ENCODE results near the gene ATP5F1C. TPM values are rescaled to one million over a fixed set of nuclear protein-coding genes. Genes with fewer than 3 reads are reported as not detected.
A peak's percentile ranks its signal among the peaks of the same experiment; 100 is the strongest.
"Not testable (repeated sequence)": the region's sequence is repeated elsewhere in the genome, so short reads cannot be mapped to it uniquely, and the experiment has no call there.

ATP5F1C gene
- 340 TPM for polyA plus RNA-seq

DNA sequence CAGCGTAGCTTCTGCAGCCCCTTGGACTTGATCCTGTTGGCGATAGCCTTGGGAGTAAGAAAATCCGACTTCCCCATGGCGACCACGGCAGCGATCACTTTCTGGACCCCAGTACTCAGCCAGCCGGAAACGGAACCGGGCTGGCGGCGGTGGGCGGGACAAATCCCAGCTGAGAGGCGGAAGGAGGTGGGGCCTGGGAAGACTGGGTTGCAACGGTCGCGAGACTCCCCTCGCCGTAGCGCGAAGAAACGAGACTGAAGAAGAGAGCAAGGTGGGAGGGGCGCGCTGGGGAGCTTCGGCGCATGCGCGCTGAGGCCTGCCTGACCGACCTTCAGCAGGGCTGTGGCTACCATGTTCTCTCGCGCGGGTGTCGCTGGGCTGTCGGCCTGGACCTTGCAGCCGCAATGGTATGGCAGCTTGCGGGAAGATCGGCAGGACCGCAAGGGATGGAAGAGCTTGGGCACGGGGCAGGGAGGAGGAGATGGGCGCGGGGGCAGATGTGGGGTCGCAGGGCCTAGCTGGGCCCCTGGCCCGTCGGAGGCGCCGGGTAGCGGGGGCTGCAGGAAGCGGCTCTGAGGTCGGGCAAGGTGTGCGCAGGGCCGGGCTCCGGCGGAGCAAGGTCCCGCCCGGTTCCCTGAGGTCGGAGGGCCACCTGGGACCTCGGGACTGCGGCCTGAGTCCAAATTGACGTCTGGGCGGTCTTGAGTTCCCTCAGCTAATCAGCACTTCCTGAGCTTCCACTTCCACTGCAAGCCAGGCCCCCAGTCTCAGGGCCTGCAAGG, at the start of gene ATP5F1C, which contains the start of gene KIN:
Gene ATP5F1C (plus strand): TSS at position 321 of the 782 bp plus-strand sequence. CDS start 31 bp downstream, at position 352.
Gene KIN (minus strand): TSS at position 137 of the 782 bp plus-strand sequence. CDS start 60 bp downstream, at position 77.
- Mint-ChIP-seq H3K9me3 (no peaks in the 10 kb centered on the region), H3K36me3 (peaks cover 6% of the 10 kb centered on the region), H3K27ac (no peak within 1 kb of the TSS), H3K4me1 (peaks cover 26 to 45% (median 30%) of the 10 kb centered on the region in 3 donors), H3K27me3 (no peaks in the 10 kb centered on the region), H3K4me3 (no peak within 1 kb of the TSS)

DNA sequence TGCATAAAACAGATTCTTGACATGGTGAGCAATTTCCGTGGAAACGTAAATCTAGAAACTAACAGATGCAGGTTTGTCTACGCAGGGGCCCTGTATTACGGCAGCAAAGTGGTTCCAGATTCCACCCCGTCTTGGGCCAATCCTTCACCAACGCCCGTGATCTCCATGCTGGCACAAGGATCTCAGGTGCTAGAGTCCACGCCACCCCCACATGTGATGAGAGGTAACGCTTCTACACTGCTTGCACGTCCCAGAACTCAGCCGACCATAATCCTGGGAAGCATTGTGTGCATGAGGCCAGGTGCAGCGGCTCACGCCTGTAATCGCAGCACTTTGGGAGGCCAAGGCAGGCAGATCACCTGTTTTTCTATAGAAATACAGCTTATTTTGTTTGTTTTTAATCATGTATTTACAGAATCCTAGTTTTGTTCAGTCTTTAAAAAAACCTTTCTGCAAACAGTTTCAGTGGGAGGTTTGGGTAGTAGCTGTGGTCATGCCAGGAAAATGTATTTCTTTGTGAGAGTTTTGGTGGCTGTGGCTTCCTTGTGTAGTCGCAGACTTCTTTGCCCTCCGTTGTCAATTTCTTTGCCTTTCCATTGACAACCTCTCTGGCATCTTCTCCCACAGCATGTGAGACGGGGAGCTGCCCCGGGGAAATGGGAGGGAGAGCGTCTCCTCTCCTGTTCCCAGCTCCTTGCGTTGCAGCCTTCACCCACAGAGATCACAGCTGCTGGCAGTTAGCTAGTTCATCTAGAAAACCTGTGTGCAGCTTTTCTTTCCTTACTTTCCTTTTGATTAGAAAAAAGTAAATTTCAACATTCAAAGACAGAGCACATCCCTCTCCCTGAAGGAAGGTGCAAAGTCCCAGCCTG, 49.2 kb upstream of the ATP5F1C start:
- H3K9me3 Mint-ChIP-seq = no peaks in the 10 kb centered on the region
- H3K4me3 Mint-ChIP-seq = no peak overlapping the region
- H3K36me3 Mint-ChIP-seq = peaks cover 3% of the 10 kb centered on the region
- peaks cover 1% of the 10 kb centered on the region for H3K27me3 Mint-ChIP-seq
- no peaks in the 10 kb centered on the region for H3K4me1 Mint-ChIP-seq
- no peak overlapping the region for H3K27ac Mint-ChIP-seq

DNA sequence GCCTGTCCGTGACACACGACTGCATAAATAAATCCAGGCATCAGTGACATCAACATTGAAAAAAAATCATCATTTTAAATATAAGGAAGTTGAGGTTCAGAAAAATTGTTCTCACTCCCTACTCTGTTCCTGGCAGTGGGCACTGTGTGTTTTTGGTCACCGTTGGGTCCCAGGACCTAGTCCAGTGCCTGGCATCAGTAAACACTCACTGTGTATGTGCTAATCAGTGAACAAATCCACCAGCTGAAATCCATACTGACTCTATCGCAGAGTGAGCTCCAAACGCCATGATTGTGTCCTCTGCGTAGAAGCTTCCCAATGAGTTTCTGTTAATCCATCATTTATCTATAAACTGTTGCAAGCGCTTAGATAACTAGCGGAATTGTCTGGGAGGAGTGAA, 43.7 kb upstream of the ATP5F1C start:
- no peaks in the 10 kb centered on the region for H3K4me1 Mint-ChIP-seq
- no peaks in the 10 kb centered on the region for H3K9me3 Mint-ChIP-seq
- no peak overlapping the region for H3K4me3 Mint-ChIP-seq
- peaks cover 3% of the 10 kb centered on the region for H3K36me3 Mint-ChIP-seq
- no peak overlapping the region for H3K27ac Mint-ChIP-seq
- no peaks in the 10 kb centered on the region for H3K27me3 Mint-ChIP-seq

DNA sequence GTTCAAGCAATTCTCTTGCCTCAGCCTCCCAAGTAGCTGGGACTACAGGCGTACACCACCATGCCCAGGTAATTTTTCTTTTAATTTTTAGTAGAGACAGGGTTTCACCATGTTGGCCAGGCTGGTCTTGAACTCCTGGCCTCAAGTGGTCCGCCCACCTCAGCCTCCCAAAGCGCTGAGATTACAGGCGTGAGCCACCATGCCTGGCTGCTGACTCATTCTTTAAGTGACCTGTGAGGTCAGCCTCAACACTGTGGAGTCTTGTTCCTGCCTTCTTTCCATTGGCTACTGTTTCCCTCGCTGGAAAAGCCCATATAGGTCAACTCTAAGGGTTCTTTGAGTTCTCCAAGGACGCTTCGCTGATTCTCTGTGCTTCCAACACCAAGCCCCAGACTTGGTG, 39.3 kb upstream of the ATP5F1C start:
- H3K27ac Mint-ChIP-seq, H3K9me3 Mint-ChIP-seq, H3K27me3 Mint-ChIP-seq, H3K36me3 Mint-ChIP-seq, H3K4me1 Mint-ChIP-seq, H3K4me3 Mint-ChIP-seq: not testable (repeated sequence)

DNA sequence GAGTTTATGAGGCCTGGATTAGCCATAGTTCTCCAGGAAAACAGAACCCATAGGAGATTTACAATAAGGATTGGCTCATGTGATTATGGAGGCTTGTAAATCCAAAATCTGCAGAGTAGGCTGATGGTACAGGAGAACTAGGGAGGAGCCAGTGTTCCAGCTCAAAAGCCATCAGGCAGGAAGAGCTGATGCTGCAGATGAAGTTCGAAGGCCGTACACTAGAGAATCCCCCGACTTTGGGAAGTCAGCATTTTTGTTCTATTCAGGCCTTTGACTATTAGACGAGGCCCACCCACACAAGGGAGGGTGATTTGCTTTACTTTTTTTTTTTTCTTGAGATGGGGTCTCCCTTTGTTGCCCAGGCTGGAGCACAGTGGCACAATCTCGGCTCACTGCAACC, 37.8 kb upstream of the ATP5F1C start:
- Mint-ChIP-seq H3K4me1 (no peaks in the 10 kb centered on the region), H3K4me3 (no peak overlapping the region), H3K36me3 (peaks cover 12% of the 10 kb centered on the region), H3K27ac (peak overlapping the region in 1 of 3 donors; percentile 41), H3K9me3 (peaks cover 0 to 3% (median 0%) of the 10 kb centered on the region in 3 donors), H3K27me3 (no peaks in the 10 kb centered on the region)

DNA sequence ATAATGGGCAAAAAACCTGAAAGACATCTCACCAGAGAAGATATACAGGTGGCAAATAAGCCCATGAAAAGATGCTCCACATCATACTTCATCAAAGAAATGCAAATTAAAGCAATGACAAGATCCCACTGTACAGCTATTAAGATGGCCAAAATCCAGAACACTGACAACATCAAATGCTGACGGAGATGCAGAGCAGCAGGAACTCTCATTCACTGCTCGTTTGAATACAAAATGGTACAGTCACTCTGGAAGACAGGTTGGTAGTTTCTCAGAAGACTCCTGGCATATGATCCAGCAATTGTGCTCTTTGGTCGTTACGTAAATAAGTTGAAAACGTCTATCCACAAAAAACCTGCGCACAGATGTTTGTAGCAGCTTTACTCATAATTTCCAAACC, 35.7 kb upstream of the ATP5F1C start:
- peaks cover 0 to 3% (median 0%) of the 10 kb centered on the region in 3 donors for H3K9me3 Mint-ChIP-seq
- H3K27me3 Mint-ChIP-seq = no peaks in the 10 kb centered on the region
- peaks cover 12% of the 10 kb centered on the region for H3K36me3 Mint-ChIP-seq
- no peak overlapping the region for H3K4me3 Mint-ChIP-seq
- H3K27ac Mint-ChIP-seq = no peak overlapping the region
- H3K4me1 Mint-ChIP-seq = no peaks in the 10 kb centered on the region

DNA sequence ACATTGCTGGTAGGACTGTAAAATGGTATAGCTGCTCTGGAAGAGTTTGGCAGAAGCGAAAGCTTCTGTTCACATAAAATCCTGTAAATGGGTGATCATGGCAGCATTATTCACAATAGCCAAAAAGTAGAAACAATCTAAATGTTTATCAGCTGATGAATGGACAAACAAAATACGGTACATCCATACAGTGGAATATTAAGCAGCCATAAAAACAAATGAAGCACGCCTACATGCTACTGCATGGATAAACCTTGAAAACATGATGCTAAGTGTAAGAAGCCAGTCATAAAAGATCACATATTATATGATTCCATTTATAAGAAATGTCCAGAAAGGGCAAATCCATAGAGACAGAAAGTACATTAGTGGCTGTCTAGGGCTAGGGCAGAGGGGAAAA, 32.9 kb upstream of the ATP5F1C start:
- no peak overlapping the region for H3K4me3 Mint-ChIP-seq
- H3K36me3 Mint-ChIP-seq = peaks cover 12% of the 10 kb centered on the region
- no peak overlapping the region for H3K27ac Mint-ChIP-seq
- H3K4me1 Mint-ChIP-seq = no peaks in the 10 kb centered on the region
- no peaks in the 10 kb centered on the region for H3K27me3 Mint-ChIP-seq
- peaks cover 0 to 3% (median 0%) of the 10 kb centered on the region in 3 donors for H3K9me3 Mint-ChIP-seq

DNA sequence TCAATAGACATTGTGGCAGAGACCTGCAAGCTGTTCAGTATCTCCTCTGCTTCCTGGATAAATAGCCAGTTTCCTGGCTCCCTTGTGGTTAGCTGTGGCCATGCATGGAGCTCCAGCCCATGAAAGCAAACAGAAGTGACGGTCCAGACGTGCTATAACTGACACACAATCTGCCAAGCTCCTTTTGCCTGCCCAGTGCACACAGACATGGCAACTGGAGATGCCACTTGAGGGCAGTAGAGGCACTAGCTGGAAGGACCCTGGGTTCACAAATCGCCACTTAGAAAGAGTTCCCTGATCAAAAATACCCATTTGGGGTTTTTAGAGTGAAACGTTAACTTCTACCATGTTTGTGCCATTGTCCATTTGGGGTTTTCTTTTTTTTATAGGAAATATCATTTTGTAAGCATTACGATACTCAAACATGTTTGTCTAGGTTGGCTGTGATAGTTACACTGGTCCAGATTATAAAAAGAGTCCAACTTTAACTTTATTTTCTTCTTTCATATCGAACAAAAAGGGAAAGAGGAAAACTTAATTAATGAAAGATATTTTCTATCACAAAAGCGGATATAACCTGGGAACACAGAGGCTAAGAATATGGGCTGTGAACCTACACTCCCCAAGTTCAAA, 31.5 kb upstream of the ATP5F1C start:
- Mint-ChIP-seq H3K36me3 (peaks cover 12% of the 10 kb centered on the region), H3K4me3 (no peak overlapping the region), H3K9me3 (peaks cover 0 to 3% (median 0%) of the 10 kb centered on the region in 3 donors)

DNA sequence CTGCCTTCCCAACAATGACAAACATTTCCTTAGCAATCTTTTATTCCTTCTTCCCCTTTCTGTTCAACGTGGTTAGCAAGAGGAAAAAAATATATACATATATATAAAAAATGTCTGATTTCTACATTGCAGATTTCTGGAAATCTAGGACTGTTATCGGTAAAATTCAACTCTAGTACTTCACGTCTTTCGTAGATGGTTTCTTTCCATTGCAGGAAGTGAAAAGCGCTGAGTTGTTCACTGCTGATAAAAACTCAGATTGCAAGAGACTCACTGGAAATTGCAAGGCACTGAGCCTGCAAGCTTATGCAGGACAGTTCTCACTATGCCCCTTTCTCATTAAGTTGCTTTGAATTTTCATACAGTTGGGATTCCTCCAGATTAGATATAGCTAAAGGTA, 24.0 kb upstream of the ATP5F1C start:
- Mint-ChIP-seq H3K4me3 (no peak overlapping the region), H3K27me3 (no peaks in the 10 kb centered on the region), H3K36me3 (peaks cover 12% of the 10 kb centered on the region), H3K27ac (no peak overlapping the region), H3K9me3 (no peaks in the 10 kb centered on the region), H3K4me1 (no peaks in the 10 kb centered on the region)

More for the DNA sequence above, 31.5 kb upstream of the ATP5F1C start:
- Mint-ChIP-seq H3K27me3 (no peaks in the 10 kb centered on the region), H3K4me1 (no peaks in the 10 kb centered on the region), H3K27ac (no peak overlapping the region)

DNA sequence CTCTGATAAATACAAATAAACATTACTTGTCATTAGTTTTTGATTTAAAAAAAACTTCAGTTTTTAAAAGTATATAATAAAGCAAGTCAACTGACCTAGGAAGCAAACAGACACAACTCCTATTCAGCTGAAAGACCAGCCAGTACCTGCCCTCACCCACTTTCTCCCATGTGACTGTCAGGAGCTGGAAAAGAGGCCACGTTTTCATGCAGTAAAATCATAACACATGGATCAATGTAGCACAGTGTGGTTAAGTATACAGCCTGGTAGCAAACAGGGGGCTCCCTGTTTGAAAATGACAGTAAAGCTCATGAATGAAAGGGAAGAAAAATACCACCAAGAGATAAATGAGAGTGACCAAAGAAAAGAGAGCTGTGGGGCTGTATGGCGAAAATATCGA, 21.7 kb upstream of the ATP5F1C start:
- no peaks in the 10 kb centered on the region for H3K27me3 Mint-ChIP-seq
- peaks cover 14% of the 10 kb centered on the region for H3K36me3 Mint-ChIP-seq
- peaks cover 0 to 2% (median 0%) of the 10 kb centered on the region in 3 donors for H3K4me1 Mint-ChIP-seq
- H3K27ac Mint-ChIP-seq = no peak overlapping the region
- H3K9me3 Mint-ChIP-seq = no peaks in the 10 kb centered on the region
- no peak overlapping the region for H3K4me3 Mint-ChIP-seq

DNA sequence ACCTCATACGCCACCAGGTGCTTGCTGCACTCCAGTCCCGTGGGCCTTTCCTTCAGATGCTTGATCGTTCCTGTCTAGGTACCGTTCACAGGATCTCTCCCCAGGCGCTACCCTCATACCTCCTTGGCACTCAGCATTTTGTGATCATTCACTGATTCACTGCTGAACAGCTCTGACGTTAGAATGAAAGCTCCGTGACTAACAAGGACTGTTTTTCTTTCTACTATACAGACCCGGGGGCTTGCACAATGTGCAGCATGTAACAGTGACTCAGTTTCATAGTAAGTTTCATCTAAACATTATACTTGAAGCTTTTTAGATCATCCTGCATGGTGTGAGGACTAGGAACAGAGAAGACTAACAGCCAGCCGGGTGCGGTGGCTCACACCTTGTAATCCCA, 20.8 kb upstream of the ATP5F1C start:
- H3K36me3 Mint-ChIP-seq = peaks cover 14% of the 10 kb centered on the region
- H3K9me3 Mint-ChIP-seq = no peaks in the 10 kb centered on the region
- H3K27ac Mint-ChIP-seq = no peak overlapping the region
- H3K4me3 Mint-ChIP-seq = no peak overlapping the region
- H3K4me1 Mint-ChIP-seq = peaks cover 0 to 2% (median 0%) of the 10 kb centered on the region in 3 donors
- H3K27me3 Mint-ChIP-seq = no peaks in the 10 kb centered on the region

DNA sequence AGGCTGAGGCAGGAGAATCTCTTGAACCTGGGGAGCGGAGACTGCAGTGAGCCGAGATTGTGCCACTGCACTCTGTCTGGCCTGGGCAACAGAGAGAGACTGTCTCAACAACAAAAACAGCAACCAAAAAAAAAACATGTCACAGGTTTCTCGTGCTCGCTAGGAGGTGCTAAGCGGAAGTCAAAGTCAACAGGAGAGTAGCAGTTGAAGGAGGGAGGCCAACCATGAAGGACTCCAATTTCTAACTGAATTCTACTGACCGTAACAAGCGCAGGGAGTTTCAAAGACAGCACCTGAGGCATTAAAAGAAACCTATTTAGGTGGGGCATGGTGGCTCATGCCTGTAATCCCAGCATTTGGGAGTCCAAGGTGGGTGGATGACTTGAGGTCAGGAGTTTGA, 19.6 kb upstream of the ATP5F1C start:
- Mint-ChIP-seq H3K36me3 (peaks cover 14% of the 10 kb centered on the region), H3K9me3 (no peaks in the 10 kb centered on the region), H3K27ac (no peak overlapping the region), H3K4me1 (peaks cover 0 to 2% (median 0%) of the 10 kb centered on the region in 3 donors), H3K4me3 (no peak overlapping the region), H3K27me3 (no peaks in the 10 kb centered on the region)

DNA sequence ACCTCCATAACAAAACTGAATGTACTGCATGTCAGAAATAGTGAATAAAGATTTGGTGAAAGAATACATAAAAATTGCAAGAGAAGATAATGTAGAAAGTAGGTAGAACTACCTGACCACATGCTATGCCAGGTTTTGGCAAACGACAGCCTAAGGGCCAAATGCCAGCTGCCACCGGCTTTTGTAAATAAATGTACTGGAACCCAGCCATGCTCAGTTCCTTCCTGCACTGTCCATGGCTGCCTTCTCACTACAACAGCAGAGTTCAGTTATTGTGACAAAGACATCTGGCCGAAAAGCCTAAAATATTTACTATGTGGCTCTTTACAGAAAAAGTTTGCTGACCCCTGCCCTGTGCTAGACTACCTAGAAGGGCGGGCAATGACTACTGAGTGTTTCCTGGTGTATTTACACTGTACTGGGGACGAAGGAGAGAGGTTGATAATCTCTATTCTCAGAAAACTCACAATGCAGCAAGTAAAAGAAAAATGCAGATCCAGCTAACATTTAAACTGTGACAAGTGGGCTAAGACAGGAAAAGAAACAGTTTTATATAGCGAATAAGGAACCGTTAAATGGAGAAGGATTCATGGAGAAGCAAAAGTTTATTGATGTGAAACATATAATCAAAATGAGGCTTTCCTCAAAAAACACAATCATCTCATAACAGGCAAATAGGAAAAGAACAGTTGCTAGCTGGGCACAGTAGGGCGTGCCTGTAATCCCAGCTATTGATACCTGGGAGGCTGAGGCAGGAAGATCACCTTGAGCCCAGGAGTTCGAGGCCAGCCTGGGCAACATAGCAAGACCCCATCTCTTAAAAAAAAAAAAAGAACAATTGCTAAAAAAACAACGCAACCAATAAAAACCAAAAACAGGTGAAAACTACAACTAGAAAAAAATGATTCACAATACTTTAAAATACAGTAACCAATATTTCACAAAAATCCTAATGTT, 13.9 kb upstream of the ATP5F1C start:
- H3K27me3 Mint-ChIP-seq = no peaks in the 10 kb centered on the region
- H3K36me3 Mint-ChIP-seq = peaks cover 9% of the 10 kb centered on the region
- H3K9me3 Mint-ChIP-seq = no peaks in the 10 kb centered on the region
- no peak overlapping the region for H3K4me3 Mint-ChIP-seq
- peaks cover 0 to 2% (median 0%) of the 10 kb centered on the region in 3 donors for H3K4me1 Mint-ChIP-seq
- peak overlapping the region in 1 of 3 donors; percentile 47 for H3K27ac Mint-ChIP-seq

DNA sequence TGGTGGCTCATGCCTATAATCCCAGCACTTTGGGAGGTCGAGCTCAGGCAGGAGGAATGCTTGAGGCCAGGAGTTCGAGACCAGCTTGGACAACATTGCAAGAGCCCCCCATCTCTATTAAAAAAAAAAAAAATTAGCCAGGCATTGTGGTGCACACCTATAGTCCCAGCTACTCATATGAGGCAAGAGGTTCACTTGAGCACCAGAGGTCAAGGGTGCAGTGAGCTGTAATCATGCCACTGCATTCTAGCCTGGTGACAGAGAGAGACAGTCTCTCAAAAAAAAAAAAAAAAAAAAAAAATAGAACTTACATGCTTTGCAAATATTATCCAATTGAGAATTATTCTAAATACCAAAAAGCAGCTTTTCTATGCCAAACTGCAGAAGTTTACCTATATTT, 11.2 kb upstream of the ATP5F1C start:
- Mint-ChIP-seq H3K4me1 (peaks cover 0 to 4% (median 1%) of the 10 kb centered on the region in 3 donors), H3K4me3 (no peak overlapping the region), H3K9me3 (no peaks in the 10 kb centered on the region), H3K27ac (no peak overlapping the region), H3K36me3 (peaks cover 8% of the 10 kb centered on the region), H3K27me3 (no peaks in the 10 kb centered on the region)

All from IgD-negative memory B cell (primary cell).